ENCODE data around the gene NRG2. TPM values are rescaled to one million over a fixed set of nuclear protein-coding genes. Genes with fewer than 3 reads are reported as not detected.

Gene NRG2
- total and polyA plus RNA-seq, 10 donors = 0.83 to 7.7 (median 4.4) TPM

GRCh38 chr5:139901251-139901575 is 141.9 kb downstream of the NRG2 start:
- Histone ChIP-seq H3K36me3 (no peaks in the 10 kb centered on the region), H3K27ac (no peak overlapping the region), H3K27me3 (replicated peaks in 1 of 7) (peaks cover 4 to 56% (median 32%) of the 10 kb centered on the region in 7 donors), H3K4me3 (no peak overlapping the region), H3K9me3 (no peaks in the 10 kb centered on the region), H3K4me1 (peaks cover 14 to 42% (median 24%) of the 10 kb centered on the region in 6 donors)
- intact Hi-C loops (cut with DNase I; ENCODE audit: low total_unique reads) = no loop called here
- TF ChIP-seq POLR2A (IDR thresholded peaks at IDR 0.05) = no peak
- no peak for TF ChIP-seq POLR2AphosphoS5 (IDR thresholded peaks at IDR 0.05)
- TF ChIP-seq CTCF (IDR thresholded peaks at IDR 0.05 in 8 of 11, conservative IDR thresholded peaks at IDR 0.05 in 3 of 11) = no peak
- peak; percentile 13 for DNase-seq
- 48 to 79% (median 71%) methylated on average over 2 of the region's 2 CpGs for WGBS, 5 donors

DNA sequence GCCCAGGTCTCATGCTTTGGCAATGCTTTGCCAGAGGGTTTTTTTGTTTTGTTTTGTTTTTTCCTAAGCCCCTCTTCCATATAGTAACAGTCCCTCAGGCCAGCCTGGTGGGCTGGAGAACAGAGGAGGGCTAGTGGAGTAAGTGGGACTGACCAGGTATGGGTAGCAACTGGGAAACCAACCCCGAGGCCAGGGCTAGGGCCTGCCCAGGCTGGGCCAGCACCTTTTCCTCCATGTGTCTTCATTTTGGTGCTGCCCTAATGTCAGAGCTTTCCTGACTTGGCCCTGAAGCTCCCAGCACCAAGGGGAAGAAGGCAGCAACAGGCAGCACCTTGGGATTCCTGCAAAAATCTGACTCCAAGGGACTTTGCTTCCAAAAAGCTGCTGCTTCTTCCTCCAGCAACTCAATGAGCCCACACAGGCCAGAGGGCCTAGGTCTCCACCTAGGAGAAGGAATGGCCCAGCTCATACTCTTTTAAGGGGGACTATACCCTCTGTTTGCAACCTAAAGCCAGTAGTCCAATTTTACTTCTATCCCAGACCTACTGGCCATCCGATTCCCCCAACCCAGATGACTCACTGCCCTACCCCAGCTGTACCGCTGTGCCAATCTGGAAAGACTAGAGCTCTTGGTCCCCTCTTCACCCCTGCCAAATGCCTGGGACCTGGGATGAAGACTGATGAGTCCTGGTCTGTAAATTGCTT is 142.4 kb downstream of the NRG2 start:
- Histone ChIP-seq H3K27ac (no peak overlapping the region), H3K4me3 (no peak overlapping the region), H3K4me1 (peaks cover 14 to 43% (median 24%) of the 10 kb centered on the region in 6 donors), H3K9me3 (no peaks in the 10 kb centered on the region), H3K27me3 (replicated peaks in 1 of 7) (peaks cover 4 to 51% (median 31%) of the 10 kb centered on the region in 7 donors), H3K36me3 (no peaks in the 10 kb centered on the region)
- TF ChIP-seq POLR2AphosphoS5 (IDR thresholded peaks at IDR 0.05) (no peak), POLR2A (IDR thresholded peaks at IDR 0.05) (no peak), CTCF (IDR thresholded peaks at IDR 0.05 in 8 of 11, conservative IDR thresholded peaks at IDR 0.05 in 3 of 11) (no peak)
- 82 to 100% (median 90%) methylated on average over 3 of the region's 3 CpGs for WGBS, 5 donors
- DNase-seq = peak; percentile 64
- intact Hi-C loops (cut with DNase I; ENCODE audit: low total_unique reads) = no loop called here

DNA sequence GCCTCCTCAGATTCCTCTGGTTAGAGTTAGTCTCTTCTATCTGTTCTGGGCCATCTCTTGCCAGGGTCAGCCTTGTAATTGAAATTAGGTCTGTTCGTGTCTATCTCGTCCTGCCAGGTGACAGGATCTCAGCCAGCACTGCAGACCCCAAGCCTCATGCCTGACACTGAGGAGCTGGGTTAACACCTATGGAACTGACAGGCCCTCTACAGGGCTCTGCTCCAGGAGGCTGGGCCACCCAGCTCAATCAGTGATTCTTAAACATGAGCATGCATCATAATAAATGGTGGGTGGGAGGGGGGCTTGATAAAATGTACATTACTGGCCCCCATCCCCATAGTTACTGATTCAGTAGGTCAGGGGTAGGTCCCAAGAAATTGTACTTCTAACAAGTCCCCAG is 144.1 kb downstream of the NRG2 start:
- Histone ChIP-seq H3K27ac (no peak overlapping the region), H3K4me3 (no peak overlapping the region), H3K4me1 (peaks cover 5 to 28% (median 11%) of the 10 kb centered on the region in 6 donors), H3K36me3 (no peaks in the 10 kb centered on the region), H3K27me3 (replicated peaks in 1 of 7) (peaks cover 0 to 34% (median 13%) of the 10 kb centered on the region in 7 donors), H3K9me3 (no peaks in the 10 kb centered on the region)
- TF ChIP-seq POLR2A (IDR thresholded peaks at IDR 0.05) (no peak), CTCF (IDR thresholded peaks at IDR 0.05 in 8 of 11, conservative IDR thresholded peaks at IDR 0.05 in 3 of 11) (no peak), POLR2AphosphoS5 (IDR thresholded peaks at IDR 0.05) (no peak)
- no peak for DNase-seq
- intact Hi-C loops (cut with DNase I; ENCODE audit: low total_unique reads) = no loop called here
- 69 to 94% (median 85%) methylated on average over 2 of the region's 2 CpGs for WGBS, 5 donors

DNA sequence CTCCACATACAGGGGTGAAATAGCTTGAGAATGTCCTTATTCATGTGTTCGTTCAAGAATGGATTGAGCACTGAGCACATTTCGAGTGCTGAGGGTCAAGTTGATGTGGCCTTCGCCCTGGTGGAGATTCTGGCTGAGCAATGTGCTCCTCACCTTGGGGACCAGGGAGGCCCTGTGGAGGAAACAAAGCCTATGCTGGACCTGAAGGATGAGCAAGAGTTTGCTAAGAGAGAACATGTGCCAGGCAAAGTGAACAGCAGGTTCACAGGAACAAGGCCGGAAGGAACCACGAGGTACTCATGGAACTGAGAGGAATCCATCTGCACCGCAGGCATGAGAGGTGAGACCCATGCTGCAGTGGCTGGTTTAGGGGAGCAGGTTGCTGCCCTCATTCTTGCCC is 145.1 kb downstream of the NRG2 start:
- H3K27me3 ChIP-seq (replicated peaks in 1 of 7) = peaks cover 0 to 24% (median 6%) of the 10 kb centered on the region in 7 donors
- intact Hi-C loops (cut with DNase I; ENCODE audit: low total_unique reads) = no loop called here
- H3K36me3 ChIP-seq = no peaks in the 10 kb centered on the region
- WGBS, 5 donors = 90 to 100% (median 92%) methylated on average over 6 of the region's 6 CpGs
- no peak for DNase-seq
- H3K4me1 ChIP-seq = peaks cover 0 to 20% (median 6%) of the 10 kb centered on the region in 6 donors
- TF ChIP-seq POLR2A (IDR thresholded peaks at IDR 0.05) (no peak), POLR2AphosphoS5 (IDR thresholded peaks at IDR 0.05) (no peak), CTCF (IDR thresholded peaks at IDR 0.05 in 8 of 11, conservative IDR thresholded peaks at IDR 0.05 in 3 of 11) (no peak)
- H3K9me3 ChIP-seq = no peaks in the 10 kb centered on the region
- no peak overlapping the region for H3K27ac ChIP-seq
- H3K4me3 ChIP-seq = no peak overlapping the region
